ENCODE data around the gene HNRNPF. TPM values are rescaled to one million over a fixed set of nuclear protein-coding genes. Genes with fewer than 3 reads are reported as not detected.
A peak's percentile ranks its signal among the peaks of the same experiment; 100 is the strongest.

The HNRNPF gene
- total RNA-seq, 2 experiments from 2014 or later = 410 to 466 TPM

GRCh38 chr10:43390333-43390732, 18.7 kb downstream of the HNRNPF start:
- H3K4me1 Mint-ChIP-seq = peaks cover 78% of the 10 kb centered on the region
- CTCF ChIA-PET = interaction anchor here (0.8 to 1.1 kb wide), 2 partner anchors 29 to 30 kb away, joined by 3 read pairs; no protein-coding TSS in a partner anchor
- H3K4me3 Mint-ChIP-seq = no peak overlapping the region
- no peaks in the 10 kb centered on the region for H3K9me3 Mint-ChIP-seq (ENCODE audit: low read depth)
- POLR2A ChIA-PET = interaction anchor here (1.2 to 2.1 kb wide), 2 partner anchors 9 to 64 kb away, joined by 4 to 6 read pairs; no protein-coding TSS in a partner anchor
- peak overlapping the region; percentile 72 for H3K27ac Mint-ChIP-seq
- H3K27me3 Mint-ChIP-seq = no peaks in the 10 kb centered on the region
- peaks cover 95% of the 10 kb centered on the region for H3K36me3 Mint-ChIP-seq (ENCODE audit: low read depth)
- ATAC-seq (no peak), DNase-seq (no peak)
- intact Hi-C loops (cut with DNase I, micrococcal nuclease) = loop anchor here in 1 of 2 experiments (10.0 kb wide), 1 partner anchor 184 kb away; the partner anchor contains the start of gene ZNF239

- no peak for DNase-seq
- no peak overlapping the region for H3K4me3 Mint-ChIP-seq
These were observed 19.1 kb downstream of the HNRNPF start for GRCh38 chr10:43389867-43390266.

GRCh38 chr10:43387678-43388032, 21.3 kb downstream of the HNRNPF start:
- no peaks in the 10 kb centered on the region for H3K27me3 Mint-ChIP-seq
- H3K4me1 Mint-ChIP-seq = peaks cover 55% of the 10 kb centered on the region
- ATAC-seq = no peak
- peak overlapping the region; percentile 49 for H3K27ac Mint-ChIP-seq
- H3K36me3 Mint-ChIP-seq (ENCODE audit: low read depth) = peaks cover 70% of the 10 kb centered on the region
- POLR2A ChIA-PET = no interaction called here
- intact Hi-C loops (cut with DNase I, micrococcal nuclease) = no loop called here
- no peak for DNase-seq
- CTCF ChIA-PET = interaction anchor here (0.7 to 1.0 kb wide), 2 partner anchors 8 to 657 kb away, joined by 3 read pairs; no protein-coding TSS in a partner anchor
- H3K9me3 Mint-ChIP-seq (ENCODE audit: low read depth) = no peaks in the 10 kb centered on the region
- H3K4me3 Mint-ChIP-seq = no peak overlapping the region

More at GRCh38 chr10:43389867-43390266, 19.1 kb downstream of the HNRNPF start:
- Mint-ChIP-seq H3K27ac (peak overlapping the region; percentile 72), H3K9me3 (ENCODE audit: low read depth) (no peaks in the 10 kb centered on the region), H3K27me3 (no peaks in the 10 kb centered on the region), H3K4me1 (peaks cover 73% of the 10 kb centered on the region), H3K36me3 (ENCODE audit: low read depth) (peaks cover 90% of the 10 kb centered on the region)
- ChIA-PET POLR2A (interaction anchor here (2.1 kb wide), 1 partner anchor 10 kb away, joined by 6 read pairs; no protein-coding TSS in a partner anchor), CTCF (interaction anchor here (1.1 kb wide), 2 partner anchors 11 to 28 kb away, joined by 3 read pairs; no protein-coding TSS in a partner anchor)
- no peak for ATAC-seq
- intact Hi-C loops (cut with DNase I, micrococcal nuclease) = loop anchor here in 1 of 2 experiments (10.0 kb wide), 1 partner anchor 185 kb away; the partner anchor contains the start of gene ZNF239

GRCh38 chr10:43386981-43387677, 21.9 kb downstream of the HNRNPF start:
- H3K36me3 Mint-ChIP-seq (ENCODE audit: low read depth) = peaks cover 65% of the 10 kb centered on the region
- ChIA-PET POLR2A (no interaction called here), CTCF (interaction anchor here (1.0 kb wide), 1 partner anchor 8 kb away, joined by 3 read pairs; no protein-coding TSS in a partner anchor)
- H3K4me1 Mint-ChIP-seq = peaks cover 51% of the 10 kb centered on the region
- no peaks in the 10 kb centered on the region for H3K27me3 Mint-ChIP-seq
- intact Hi-C loops (cut with DNase I, micrococcal nuclease) = no loop called here
- ATAC-seq (no peak), DNase-seq (no peak)
- H3K9me3 Mint-ChIP-seq (ENCODE audit: low read depth) = no peaks in the 10 kb centered on the region
- no peak overlapping the region for H3K4me3 Mint-ChIP-seq
- peak overlapping the region; percentile 49 for H3K27ac Mint-ChIP-seq

GRCh38 chr10:43386549-43386948, 22.4 kb downstream of the HNRNPF start:
- Mint-ChIP-seq H3K27ac (peak overlapping the region; percentile 49), H3K9me3 (ENCODE audit: low read depth) (no peaks in the 10 kb centered on the region), H3K4me3 (no peak overlapping the region), H3K27me3 (no peaks in the 10 kb centered on the region), H3K4me1 (peaks cover 47% of the 10 kb centered on the region), H3K36me3 (ENCODE audit: low read depth) (peaks cover 59% of the 10 kb centered on the region)
- no peak for ATAC-seq
- intact Hi-C loops (cut with DNase I, micrococcal nuclease) = no loop called here
- ChIA-PET POLR2A (interaction anchor here (0.6 kb wide), 1 partner anchor 19 kb away, joined by 3 read pairs; no protein-coding TSS in a partner anchor), CTCF (interaction anchor here (1.2 kb wide), 1 partner anchor 32 kb away, joined by 6 read pairs; no protein-coding TSS in a partner anchor)
- no peak for DNase-seq

GRCh38 chr10:43385412-43386004, 23.5 kb downstream of the HNRNPF start:
- Mint-ChIP-seq H3K27me3 (no peaks in the 10 kb centered on the region), H3K27ac (peak overlapping the region; percentile 68), H3K9me3 (ENCODE audit: low read depth) (no peaks in the 10 kb centered on the region), H3K4me1 (peaks cover 42% of the 10 kb centered on the region), H3K36me3 (ENCODE audit: low read depth) (peaks cover 48% of the 10 kb centered on the region), H3K4me3 (no peak overlapping the region)
- POLR2A ChIA-PET = interaction anchor here (0.6 to 0.8 kb wide), 2 partner anchors 10 to 50 kb away, joined by 3 to 8 read pairs; no protein-coding TSS in a partner anchor
- CTCF ChIA-PET = interaction anchor here (0.6 to 1.2 kb wide), 5 partner anchors 8 to 77 kb away, joined by 3 to 6 read pairs (median 3); no protein-coding TSS in a partner anchor
- no peak for ATAC-seq
- DNase-seq = no peak
- intact Hi-C loops (cut with DNase I, micrococcal nuclease) = no loop called here

GRCh38 chr10:43384252-43385221, 24.4 kb downstream of the HNRNPF start:
- Mint-ChIP-seq H3K27me3 (no peaks in the 10 kb centered on the region), H3K9me3 (ENCODE audit: low read depth) (no peaks in the 10 kb centered on the region), H3K36me3 (ENCODE audit: low read depth) (peaks cover 39% of the 10 kb centered on the region), H3K4me1 (peaks cover 33% of the 10 kb centered on the region), H3K27ac (peak overlapping the region; percentile 10), H3K4me3 (no peak overlapping the region)
- ChIA-PET CTCF (interaction anchor here (0.6 to 1.1 kb wide), 3 partner anchors 9 to 78 kb away, joined by 3 to 4 read pairs (median 3); no protein-coding TSS in a partner anchor), POLR2A (interaction anchor here (0.6 to 0.8 kb wide), 2 partner anchors 11 to 51 kb away, joined by 3 to 8 read pairs; no protein-coding TSS in a partner anchor)
- ATAC-seq (peak; percentile 30), DNase-seq (peak; percentile 18)
- intact Hi-C loops (cut with DNase I, micrococcal nuclease) = no loop called here

GRCh38 chr10:43383204-43383971, 25.6 kb downstream of the HNRNPF start:
- ChIA-PET POLR2A (interaction anchor here (0.6 to 0.8 kb wide), 2 partner anchors 16 to 65 kb away, joined by 3 to 4 read pairs; no protein-coding TSS in a partner anchor), CTCF (interaction anchor here (0.5 to 1.1 kb wide), 3 partner anchors 17 to 188 kb away, joined by 3 read pairs; no protein-coding TSS in a partner anchor)
- H3K4me3 Mint-ChIP-seq = no peak overlapping the region
- peaks cover 25% of the 10 kb centered on the region for H3K4me1 Mint-ChIP-seq
- H3K27ac Mint-ChIP-seq = no peak overlapping the region
- H3K9me3 Mint-ChIP-seq (ENCODE audit: low read depth) = no peaks in the 10 kb centered on the region
- intact Hi-C loops (cut with DNase I, micrococcal nuclease) = no loop called here
- no peak for ATAC-seq
- peaks cover 27% of the 10 kb centered on the region for H3K36me3 Mint-ChIP-seq (ENCODE audit: low read depth)
- no peaks in the 10 kb centered on the region for H3K27me3 Mint-ChIP-seq
- DNase-seq = no peak

GRCh38 chr10:43380610-43381222, 28.3 kb downstream of the HNRNPF start:
- peak; percentile 69 for ATAC-seq
- Mint-ChIP-seq H3K4me3 (no peak overlapping the region), H3K27me3 (no peaks in the 10 kb centered on the region), H3K36me3 (ENCODE audit: low read depth) (peaks cover 3% of the 10 kb centered on the region), H3K27ac (peak overlapping the region; percentile 29), H3K4me1 (peaks cover 4% of the 10 kb centered on the region), H3K9me3 (ENCODE audit: low read depth) (no peaks in the 10 kb centered on the region)
- CTCF ChIA-PET = interaction anchor here (0.6 to 1.2 kb wide), 6 partner anchors 8 to 89 kb away, joined by 3 to 4 read pairs (median 3); no protein-coding TSS in a partner anchor
- POLR2A ChIA-PET = interaction anchor here (0.7 kb wide), 1 partner anchor 92 kb away, joined by 4 read pairs; no protein-coding TSS in a partner anchor
- intact Hi-C loops (cut with DNase I, micrococcal nuclease) = no loop called here
- no peak for DNase-seq
